Measurements from ENCODE around the gene BTNL8. TPM values are rescaled to one million over a fixed set of nuclear protein-coding genes. Genes with fewer than 3 reads are reported as not detected.

The BTNL8 gene
- total RNA-seq, 1 donor from 2014 or later, result not detected

DNA sequence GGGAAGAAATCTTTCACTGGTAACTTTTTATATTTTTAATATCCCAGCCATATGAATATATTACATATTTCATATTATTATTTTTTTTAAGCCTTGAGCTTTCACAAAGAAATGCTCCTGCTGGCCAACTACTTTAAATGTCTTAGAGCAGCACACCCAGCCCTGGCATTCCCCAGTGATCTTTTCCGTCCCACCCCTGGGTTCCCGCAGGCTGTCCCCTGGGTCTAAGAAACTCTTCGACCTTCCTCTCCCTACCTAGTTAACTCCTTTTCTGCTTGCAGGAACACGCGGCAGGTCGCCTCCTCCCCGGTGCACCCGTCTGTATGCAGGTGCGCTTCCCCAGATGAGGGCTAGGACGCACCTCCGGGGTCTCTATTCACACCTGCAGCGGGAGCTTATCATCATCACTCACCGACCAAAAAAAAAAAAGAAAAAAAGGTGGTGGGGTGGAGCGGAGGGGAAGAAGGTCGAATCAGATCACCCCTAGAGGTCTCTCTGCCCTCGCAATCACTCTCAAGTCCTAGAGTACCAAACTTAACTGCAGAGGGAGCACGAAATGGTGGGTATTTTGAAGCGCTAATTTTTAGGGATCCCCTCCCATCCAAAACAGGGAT lies 38.6 kb upstream of the BTNL8 start:
- no peaks in the 10 kb centered on the region for H3K36me3 ChIP-seq (ENCODE audit: insufficient read depth, low read length)
- peak overlapping the region; percentile 88 for H3K27ac Mint-ChIP-seq (ENCODE audit: unreplicated experiment)
- FAIRE-seq (no peak), DNase-seq (ENCODE audit: low read depth) (no peak)
- H3K4me3 ChIP-seq (ENCODE audit: insufficient read depth, low read depth, low read length), result peak overlapping the region; percentile 95
- H3K9me3 ChIP-seq (ENCODE audit: insufficient read depth, low read depth, low read length), result no peaks in the 10 kb centered on the region
- peak overlapping the region; percentile 71 for H3K27ac ChIP-seq (ENCODE audit: low read depth, low read length)
- no peaks in the 10 kb centered on the region for H3K4me1 Mint-ChIP-seq (ENCODE audit: low read depth, unreplicated experiment)
- H3K4me2 ChIP-seq (ENCODE audit: low read length), result peak overlapping the region; percentile 98
- H3K27me3 ChIP-seq (ENCODE audit: insufficient read depth, low read length), result no peaks in the 10 kb centered on the region
- H3K27me3 Mint-ChIP-seq (ENCODE audit: low read depth, unreplicated experiment), result no peaks in the 10 kb centered on the region
- H2AFZ ChIP-seq (ENCODE audit: low read depth, low read length), result peak overlapping the region; percentile 95
- no peaks in the 10 kb centered on the region for H3K9me3 Mint-ChIP-seq (ENCODE audit: unreplicated experiment)
- no peak for TF ChIP-seq EZH2 (IDR thresholded peaks at IDR 0.05; ENCODE audit: insufficient read depth, low read length)
- TF ChIP-seq, protein P1, sequence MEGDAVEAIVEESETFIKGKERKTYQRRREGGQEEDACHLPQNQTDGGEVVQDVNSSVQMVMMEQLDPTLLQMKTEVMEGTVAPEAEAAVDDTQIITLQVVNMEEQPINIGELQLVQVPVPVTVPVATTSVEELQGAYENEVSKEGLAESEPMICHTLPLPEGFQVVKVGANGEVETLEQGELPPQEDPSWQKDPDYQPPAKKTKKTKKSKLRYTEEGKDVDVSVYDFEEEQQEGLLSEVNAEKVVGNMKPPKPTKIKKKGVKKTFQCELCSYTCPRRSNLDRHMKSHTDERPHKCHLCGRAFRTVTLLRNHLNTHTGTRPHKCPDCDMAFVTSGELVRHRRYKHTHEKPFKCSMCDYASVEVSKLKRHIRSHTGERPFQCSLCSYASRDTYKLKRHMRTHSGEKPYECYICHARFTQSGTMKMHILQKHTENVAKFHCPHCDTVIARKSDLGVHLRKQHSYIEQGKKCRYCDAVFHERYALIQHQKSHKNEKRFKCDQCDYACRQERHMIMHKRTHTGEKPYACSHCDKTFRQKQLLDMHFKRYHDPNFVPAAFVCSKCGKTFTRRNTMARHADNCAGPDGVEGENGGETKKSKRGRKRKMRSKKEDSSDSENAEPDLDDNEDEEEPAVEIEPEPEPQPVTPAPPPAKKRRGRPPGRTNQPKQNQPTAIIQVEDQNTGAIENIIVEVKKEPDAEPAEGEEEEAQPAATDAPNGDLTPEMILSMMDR (IDR thresholded peaks at IDR 0.05; ENCODE audit: insufficient read depth, low read depth, low read length), result no peak
- H3K79me2 ChIP-seq (ENCODE audit: insufficient read depth, low read length), result peaks cover 29% of the 10 kb centered on the region
- peaks cover 7% of the 10 kb centered on the region for H3K4me1 ChIP-seq (ENCODE audit: insufficient read depth, low read length)
- H4K20me1 ChIP-seq (ENCODE audit: insufficient read depth, low read length), result no peaks in the 10 kb centered on the region
- peak overlapping the region; percentile 95 for H3K9ac ChIP-seq (ENCODE audit: low read length)
- H3K4me3 Mint-ChIP-seq (ENCODE audit: unreplicated experiment), result peak overlapping the region; percentile 93
- H3K36me3 Mint-ChIP-seq (ENCODE audit: low read depth, unreplicated experiment), result peaks cover 9% of the 10 kb centered on the region

DNA sequence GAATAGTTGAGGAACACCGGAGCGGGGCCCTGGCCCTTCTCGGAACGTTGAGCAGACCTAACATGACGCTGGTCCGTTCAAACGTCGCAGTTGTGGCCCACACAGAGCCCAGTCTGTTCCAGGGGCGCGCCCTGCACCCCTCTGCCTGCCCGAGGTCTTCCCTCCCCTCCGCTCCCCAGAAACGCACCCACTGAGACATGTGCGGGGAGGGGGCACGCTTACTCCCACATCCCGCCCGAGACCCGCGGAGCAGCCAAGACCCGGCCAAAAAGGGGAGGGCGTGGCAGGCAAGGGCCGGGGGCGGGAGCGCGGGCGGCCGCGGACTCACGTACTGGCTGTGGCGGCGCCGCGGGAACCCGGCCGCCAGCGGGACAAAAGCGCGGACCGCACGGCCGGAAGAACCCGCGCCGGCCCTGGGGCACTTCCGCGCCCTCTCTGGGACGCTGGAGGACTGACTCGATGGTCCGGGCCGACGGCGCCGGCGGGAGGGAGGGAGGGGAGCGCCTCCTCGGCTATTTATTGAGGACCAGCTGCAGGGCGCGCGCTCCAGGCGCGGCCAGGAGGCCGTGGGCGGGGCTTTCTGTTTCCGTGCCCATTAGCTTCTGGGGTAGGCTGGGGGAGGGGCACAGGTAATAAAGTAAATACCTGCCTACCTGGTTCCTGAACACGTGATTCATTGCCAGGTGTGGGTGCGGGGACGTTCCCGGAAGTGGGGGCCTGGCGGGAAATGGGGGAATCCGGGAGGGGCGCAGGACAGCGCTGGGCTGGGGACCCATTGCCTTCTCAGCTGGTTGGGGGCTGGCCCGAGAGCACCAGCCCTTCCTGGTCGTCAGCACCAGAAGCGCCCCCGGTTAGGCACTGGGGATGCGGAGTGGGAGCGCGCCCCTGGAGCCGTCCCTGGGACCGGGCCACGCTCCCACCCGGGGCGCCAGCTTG lies 37.8 kb upstream of the BTNL8 start, which contains the start of gene ZFP62:
ZFP62 (minus strand) TSS at position 390 of the 936 bp plus-strand sequence; CDS start at position 333, 57 bp downstream.
- Histone ChIP-seq H2AFZ (ENCODE audit: low read depth, low read length) (peak within 1 kb of the TSS; percentile 95), H3K4me3 (ENCODE audit: insufficient read depth, low read depth, low read length) (peak within 1 kb of the TSS; percentile 95), H3K9me3 (ENCODE audit: insufficient read depth, low read depth, low read length) (no peaks in the 10 kb centered on the region), H3K4me1 (ENCODE audit: insufficient read depth, low read length) (peaks cover 7% of the 10 kb centered on the region), H4K20me1 (ENCODE audit: insufficient read depth, low read length) (no peaks in the 10 kb centered on the region), H3K27me3 (ENCODE audit: insufficient read depth, low read length) (no peaks in the 10 kb centered on the region), H3K27ac (ENCODE audit: low read depth, low read length) (peak within 1 kb of the TSS; percentile 71), H3K79me2 (ENCODE audit: insufficient read depth, low read length) (peaks cover 29% of the 10 kb centered on the region), H3K9ac (ENCODE audit: low read length) (peak within 1 kb of the TSS; percentile 95), H3K4me2 (ENCODE audit: low read length) (peak within 1 kb of the TSS; percentile 98), H3K36me3 (ENCODE audit: insufficient read depth, low read length) (no peaks in the 10 kb centered on the region)
- FAIRE-seq (no peak), DNase-seq (ENCODE audit: low read depth) (peak; percentile 80)
- H3K36me3 Mint-ChIP-seq (ENCODE audit: low read depth, unreplicated experiment), result peaks cover 3% of the 10 kb centered on the region
- TF ChIP-seq, protein P1 (IDR thresholded peaks at IDR 0.05; ENCODE audit: insufficient read depth, low read depth, low read length), result no peak
- no peak for TF ChIP-seq EZH2 (IDR thresholded peaks at IDR 0.05; ENCODE audit: insufficient read depth, low read length)
- no peaks in the 10 kb centered on the region for H3K4me1 Mint-ChIP-seq (ENCODE audit: low read depth, unreplicated experiment)
- H3K27me3 Mint-ChIP-seq (ENCODE audit: low read depth, unreplicated experiment), result no peaks in the 10 kb centered on the region
- H3K4me3 Mint-ChIP-seq (ENCODE audit: unreplicated experiment), result peak within 1 kb of the TSS; percentile 93
- no peaks in the 10 kb centered on the region for H3K9me3 Mint-ChIP-seq (ENCODE audit: unreplicated experiment)
- H3K27ac Mint-ChIP-seq (ENCODE audit: unreplicated experiment), result peak within 1 kb of the TSS; percentile 88
